ENCODE results near the gene ADAMTSL1.

Gene ADAMTSL1

DNA sequence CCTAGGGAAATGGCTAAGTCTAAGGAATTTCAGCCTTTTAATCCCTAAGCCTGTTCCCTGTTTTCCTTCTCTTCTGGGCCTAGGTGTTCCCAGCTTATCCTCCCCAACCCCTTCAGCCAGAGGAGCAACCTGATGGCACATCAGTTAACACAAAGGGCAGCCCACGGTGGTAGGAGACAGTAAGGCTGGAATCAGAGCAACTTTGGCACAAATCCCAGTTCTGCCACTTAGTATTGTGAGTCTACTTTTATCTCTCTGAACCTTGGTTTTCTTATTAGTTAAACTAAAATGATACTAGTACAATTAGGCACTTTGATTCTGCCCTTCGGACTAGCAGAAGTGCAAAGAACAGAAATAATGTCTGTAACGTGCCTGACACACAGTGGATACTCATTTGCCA is 312.2 kb downstream of the ADAMTSL1 start:
- TF ChIP-seq, protein P1, sequence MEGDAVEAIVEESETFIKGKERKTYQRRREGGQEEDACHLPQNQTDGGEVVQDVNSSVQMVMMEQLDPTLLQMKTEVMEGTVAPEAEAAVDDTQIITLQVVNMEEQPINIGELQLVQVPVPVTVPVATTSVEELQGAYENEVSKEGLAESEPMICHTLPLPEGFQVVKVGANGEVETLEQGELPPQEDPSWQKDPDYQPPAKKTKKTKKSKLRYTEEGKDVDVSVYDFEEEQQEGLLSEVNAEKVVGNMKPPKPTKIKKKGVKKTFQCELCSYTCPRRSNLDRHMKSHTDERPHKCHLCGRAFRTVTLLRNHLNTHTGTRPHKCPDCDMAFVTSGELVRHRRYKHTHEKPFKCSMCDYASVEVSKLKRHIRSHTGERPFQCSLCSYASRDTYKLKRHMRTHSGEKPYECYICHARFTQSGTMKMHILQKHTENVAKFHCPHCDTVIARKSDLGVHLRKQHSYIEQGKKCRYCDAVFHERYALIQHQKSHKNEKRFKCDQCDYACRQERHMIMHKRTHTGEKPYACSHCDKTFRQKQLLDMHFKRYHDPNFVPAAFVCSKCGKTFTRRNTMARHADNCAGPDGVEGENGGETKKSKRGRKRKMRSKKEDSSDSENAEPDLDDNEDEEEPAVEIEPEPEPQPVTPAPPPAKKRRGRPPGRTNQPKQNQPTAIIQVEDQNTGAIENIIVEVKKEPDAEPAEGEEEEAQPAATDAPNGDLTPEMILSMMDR (conservative IDR thresholded peaks at IDR 0.05; ENCODE audit: low read depth, low read length): no peak
- DNase-seq (ENCODE audit: low read depth): no peak
- H3K4me3 ChIP-seq (ENCODE audit: low read depth, low read length): no peak overlapping the region

DNA sequence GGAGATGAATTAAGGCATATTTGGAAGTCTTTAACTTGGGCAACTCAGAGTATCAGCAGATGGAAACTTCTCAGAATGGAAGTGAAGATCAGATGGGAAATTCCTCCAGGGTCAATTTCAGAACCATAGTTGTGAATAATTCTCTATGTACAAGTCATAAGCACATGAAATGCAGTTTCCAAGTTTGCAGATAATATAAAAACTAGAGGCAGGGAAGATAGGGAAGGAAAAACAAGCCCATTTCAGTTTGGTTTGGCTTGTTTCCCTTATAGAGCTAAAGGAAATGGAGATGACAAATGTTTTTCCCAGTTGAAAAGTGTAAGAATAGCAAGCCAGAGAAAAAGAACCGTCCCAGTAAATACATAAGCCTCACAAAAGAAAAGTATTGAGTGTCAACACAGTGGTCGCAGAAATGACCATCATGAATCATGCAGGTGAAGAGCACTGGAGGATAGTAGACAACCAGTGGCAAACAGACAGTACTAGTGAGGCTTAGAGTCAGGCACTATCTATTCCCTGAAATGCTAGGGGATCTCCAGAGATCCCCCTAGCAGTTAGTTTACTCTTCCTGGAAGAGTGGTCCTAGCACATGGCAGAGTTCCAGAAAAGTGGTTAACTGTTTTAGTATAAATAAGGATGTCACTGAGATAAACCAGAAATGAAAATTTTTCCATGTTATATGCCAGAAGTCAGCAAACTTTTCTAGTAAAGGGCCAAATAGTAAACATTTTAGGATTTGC is 313.1 kb downstream of the ADAMTSL1 start:
- H3K4me3 ChIP-seq (ENCODE audit: low read depth, low read length): no peak overlapping the region
- peak; percentile 57 for DNase-seq (ENCODE audit: low read depth)
- TF ChIP-seq, protein P1 (conservative IDR thresholded peaks at IDR 0.05; ENCODE audit: low read depth, low read length): no peak

- TF ChIP-seq, protein P1 (conservative IDR thresholded peaks at IDR 0.05; ENCODE audit: low read depth, low read length): no peak
- DNase-seq (ENCODE audit: low read depth): no peak
- H3K4me3 ChIP-seq (ENCODE audit: low read depth, low read length): no peak overlapping the region
Observed at GRCh38 chr9:18788256-18788655, 314.3 kb downstream of the ADAMTSL1 start.

DNA sequence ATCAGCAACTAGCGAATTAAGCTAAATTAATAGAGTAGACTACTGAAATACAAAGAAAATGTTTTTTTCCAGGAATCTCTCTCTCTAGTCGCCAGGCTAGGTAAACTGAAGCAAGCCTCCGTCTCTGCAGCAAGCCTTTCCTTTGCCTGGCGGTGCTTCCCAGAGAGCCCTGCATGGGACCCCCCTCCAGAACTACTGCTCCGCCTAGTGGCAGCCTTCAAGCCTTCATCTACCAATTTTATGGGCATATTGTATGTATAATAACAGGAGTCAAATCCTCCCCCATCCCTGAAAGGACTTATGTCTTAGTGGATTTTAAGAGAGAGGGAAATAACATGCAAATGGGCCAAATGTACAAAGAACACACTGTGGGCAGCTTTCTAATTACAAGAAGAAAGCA is 317.1 kb downstream of the ADAMTSL1 start:
- TF ChIP-seq, protein P1 (conservative IDR thresholded peaks at IDR 0.05; ENCODE audit: low read depth, low read length): peak; percentile 76

DNA sequence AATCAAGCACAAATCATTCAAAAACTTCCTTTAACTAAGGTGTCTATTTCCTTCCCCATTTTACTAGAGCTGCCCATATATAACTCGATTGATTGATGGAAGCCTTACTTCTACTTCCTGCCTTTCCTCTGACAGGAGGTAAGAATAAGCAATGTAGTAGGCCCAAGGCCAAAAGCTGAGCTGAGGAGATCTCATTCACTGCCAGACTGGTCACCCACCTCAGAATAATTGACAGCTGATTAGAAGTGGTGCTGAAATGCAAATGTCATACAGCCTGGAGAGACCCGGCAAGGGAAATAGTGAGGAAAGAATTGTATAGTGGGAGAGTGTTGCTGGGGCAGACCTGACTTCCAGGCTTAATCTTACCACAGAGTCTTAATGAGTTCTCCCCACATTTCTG is 319.2 kb downstream of the ADAMTSL1 start:
- TF ChIP-seq, protein P1 (conservative IDR thresholded peaks at IDR 0.05; ENCODE audit: low read depth, low read length): no peak
- DNase-seq (ENCODE audit: low read depth): no peak
- H3K4me3 ChIP-seq (ENCODE audit: low read depth, low read length): no peak overlapping the region

More for the DNA sequence above, 317.1 kb downstream of the ADAMTSL1 start:
- peak; percentile 68 for DNase-seq (ENCODE audit: low read depth)
- no peak overlapping the region for H3K4me3 ChIP-seq (ENCODE audit: low read depth, low read length)

DNA sequence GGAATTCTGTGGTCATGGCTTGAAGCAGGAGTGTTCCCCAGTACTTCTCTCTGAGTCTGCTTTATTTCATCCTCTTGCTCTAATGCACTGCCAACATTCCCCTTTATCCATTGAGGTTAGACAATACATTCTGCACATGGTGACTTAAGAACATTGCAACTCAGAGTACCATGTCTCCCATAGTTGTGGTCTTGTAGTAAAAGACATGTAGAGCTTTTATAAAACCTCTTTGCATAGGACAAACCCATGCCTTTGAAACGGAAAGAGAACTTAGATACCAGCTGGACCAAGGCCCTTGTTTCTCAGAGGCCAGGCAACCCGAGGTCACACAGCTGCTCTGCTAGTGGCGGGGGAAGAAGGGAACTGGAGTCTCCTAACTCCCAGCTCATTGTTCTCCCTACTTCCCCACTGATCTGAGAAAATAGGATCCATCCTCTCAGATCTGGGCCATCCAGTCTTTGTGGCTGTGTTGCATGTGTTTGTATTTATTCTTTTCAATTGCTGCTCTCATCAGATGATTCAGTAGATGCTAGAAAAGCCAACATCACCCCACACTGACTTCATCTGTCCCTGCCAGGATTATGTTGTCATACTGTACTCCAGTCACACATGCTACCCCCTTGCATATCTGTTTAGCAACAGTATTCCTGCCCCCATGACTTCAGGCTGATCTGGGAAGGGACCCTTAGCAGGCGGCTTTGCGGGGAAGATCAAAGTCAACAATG is 322.2 kb downstream of the ADAMTSL1 start:
- peak; percentile 75 for DNase-seq (ENCODE audit: low read depth)
- H3K4me3 ChIP-seq (ENCODE audit: low read depth, low read length): no peak overlapping the region
- TF ChIP-seq, protein P1 (conservative IDR thresholded peaks at IDR 0.05; ENCODE audit: low read depth, low read length): no peak
